Activated T-helper 17 cell treated with anti-CD3 and anti-CD28 coated beads, Interleukin-2, amount 50 U/mL, for 72 hours (primary cell): ENCODE results near the gene CFB. TPM values are rescaled to one million over a fixed set of nuclear protein-coding genes. Genes with fewer than 3 reads are reported as not detected.
"Not testable (repeated sequence)": the region's sequence is repeated elsewhere in the genome, so short reads cannot be mapped to it uniquely, and the experiment has no call there.

Source experiments
- ATAC-seq: fragments of 150-1000 bp; cut with Tn5 transposase; replicated peaks from 2 replicates; pipeline ENCODE4 v1.10.0; 2021; ENCODE audit warnings: mild to moderate bottlenecking, moderate library complexity
- H3K27ac Mint-ChIP-seq: one replicate; pipeline ENCODE4 v1.8.0; 2022; ENCODE audit warnings: mixed read lengths
- H3K27me3 Mint-ChIP-seq: one replicate; pipeline ENCODE4 v1.8.0; 2022; ENCODE audit warnings: mixed read lengths
- H3K36me3 Mint-ChIP-seq: one replicate; pipeline ENCODE4 v1.8.0; 2022; ENCODE audit warnings: low read depth, mild to moderate bottlenecking, mixed read lengths
- H3K4me1 Mint-ChIP-seq: one replicate; pipeline ENCODE4 v1.8.0; 2022; ENCODE audit warnings: mixed read lengths
- H3K4me3 Mint-ChIP-seq: one replicate; pipeline ENCODE4 v1.8.0; 2022; ENCODE audit warnings: mild to moderate bottlenecking, mixed read lengths
- H3K9me3 Mint-ChIP-seq: one replicate; pipeline ENCODE4 v1.8.0; 2022; ENCODE audit warnings: mixed read lengths
- total RNA-seq, 2 donors: library from RNA; stranded (reverse); gene quantifications; one replicate each; pipeline ENCODE4 v1.2.3, GENCODE V29; 2022

CFB gene
- total RNA-seq, 2 donors from 2014 or later = 1.5 TPM; not detected in 1

GRCh38 chr6:31927863-31928671, 17.8 kb upstream of the CFB start:
- no peak overlapping the region for H3K4me3 Mint-ChIP-seq

GRCh38 chr6:31928672-31928939, 17.3 kb upstream of the CFB start:
- Mint-ChIP-seq H3K4me3 (no peak overlapping the region), H3K36me3 (no peaks in the 10 kb centered on the region), H3K27ac (no peak overlapping the region), H3K27me3 (no peaks in the 10 kb centered on the region), H3K9me3 (no peaks in the 10 kb centered on the region), H3K4me1 (no peaks in the 10 kb centered on the region)
- ATAC-seq = no peak

More at GRCh38 chr6:31927863-31928671, 17.8 kb upstream of the CFB start:
- ATAC-seq = no peak
- Mint-ChIP-seq H3K36me3 (no peaks in the 10 kb centered on the region), H3K27ac (peak overlapping the region; percentile 25), H3K4me1 (no peaks in the 10 kb centered on the region), H3K9me3 (no peaks in the 10 kb centered on the region), H3K27me3 (no peaks in the 10 kb centered on the region)

GRCh38 chr6:31930962-31931361, 14.9 kb upstream of the CFB start:
- Mint-ChIP-seq H3K4me1 (no peaks in the 10 kb centered on the region), H3K4me3 (no peak overlapping the region), H3K27ac (no peak overlapping the region), H3K36me3 (no peaks in the 10 kb centered on the region), H3K9me3 (no peaks in the 10 kb centered on the region), H3K27me3 (no peaks in the 10 kb centered on the region)
- no peak for ATAC-seq

GRCh38 chr6:31932137-31932536, 13.8 kb upstream of the CFB start:
- H3K36me3 Mint-ChIP-seq, H3K9me3 Mint-ChIP-seq, H3K27ac Mint-ChIP-seq, H3K4me3 Mint-ChIP-seq, H3K27me3 Mint-ChIP-seq, ATAC-seq, H3K4me1 Mint-ChIP-seq: not testable (repeated sequence)

GRCh38 chr6:31933537-31933936, 12.4 kb upstream of the CFB start:
- no peak for ATAC-seq
- H3K9me3 Mint-ChIP-seq = no peaks in the 10 kb centered on the region
- no peaks in the 10 kb centered on the region for H3K36me3 Mint-ChIP-seq
- H3K27ac Mint-ChIP-seq = no peak overlapping the region
- no peaks in the 10 kb centered on the region for H3K27me3 Mint-ChIP-seq
- H3K4me1 Mint-ChIP-seq = no peaks in the 10 kb centered on the region
- no peak overlapping the region for H3K4me3 Mint-ChIP-seq

GRCh38 chr6:31935021-31935420, 10.9 kb upstream of the CFB start:
- no peak for ATAC-seq
- Mint-ChIP-seq H3K36me3 (no peaks in the 10 kb centered on the region), H3K27me3 (no peaks in the 10 kb centered on the region), H3K4me1 (no peaks in the 10 kb centered on the region), H3K27ac (no peak overlapping the region), H3K4me3 (no peak overlapping the region), H3K9me3 (no peaks in the 10 kb centered on the region)

GRCh38 chr6:31935823-31936222, 10.1 kb upstream of the CFB start:
- H3K27me3 Mint-ChIP-seq = no peaks in the 10 kb centered on the region
- H3K36me3 Mint-ChIP-seq = no peaks in the 10 kb centered on the region
- H3K4me1 Mint-ChIP-seq = no peaks in the 10 kb centered on the region
- no peaks in the 10 kb centered on the region for H3K9me3 Mint-ChIP-seq
- H3K27ac Mint-ChIP-seq = no peak overlapping the region
- no peak overlapping the region for H3K4me3 Mint-ChIP-seq
- no peak for ATAC-seq

GRCh38 chr6:31940256-31940664, 5.6 kb upstream of the CFB start:
- no peaks in the 10 kb centered on the region for H3K36me3 Mint-ChIP-seq

GRCh38 chr6:31943742-31944141, 2.2 kb upstream of the CFB start:
- Mint-ChIP-seq H3K4me3 (no peak overlapping the region), H3K9me3 (no peaks in the 10 kb centered on the region), H3K4me1 (peaks cover 4% of the 10 kb centered on the region), H3K36me3 (no peaks in the 10 kb centered on the region), H3K27me3 (peaks cover 8% of the 10 kb centered on the region), H3K27ac (no peak overlapping the region)
- no peak for ATAC-seq

More at GRCh38 chr6:31940256-31940664, 5.6 kb upstream of the CFB start:
- Mint-ChIP-seq H3K9me3 (no peaks in the 10 kb centered on the region), H3K27me3 (peaks cover 8% of the 10 kb centered on the region), H3K27ac (no peak overlapping the region), H3K4me1 (no peaks in the 10 kb centered on the region), H3K4me3 (no peak overlapping the region)
- ATAC-seq = no peak

- Mint-ChIP-seq H3K4me1 (peaks cover 4% of the 10 kb centered on the region), H3K36me3 (no peaks in the 10 kb centered on the region), H3K9me3 (no peaks in the 10 kb centered on the region), H3K27ac (no peak overlapping the region), H3K4me3 (no peak overlapping the region), H3K27me3 (peaks cover 8% of the 10 kb centered on the region)
- ATAC-seq = peak; percentile 3
These were observed 765 bp upstream of the CFB start for GRCh38 chr6:31945154-31945506.

GRCh38 chr6:31946370-31946885, 533 bp downstream of the CFB start:
- no peak for ATAC-seq
- H3K4me3 Mint-ChIP-seq = no peak overlapping the region
- H3K27ac Mint-ChIP-seq = no peak overlapping the region
- no peaks in the 10 kb centered on the region for H3K9me3 Mint-ChIP-seq
- H3K4me1 Mint-ChIP-seq = peaks cover 4% of the 10 kb centered on the region
- H3K27me3 Mint-ChIP-seq = peaks cover 8% of the 10 kb centered on the region
- H3K36me3 Mint-ChIP-seq = peaks cover 9% of the 10 kb centered on the region

GRCh38 chr6:31947070-31947675, 1.3 kb downstream of the CFB start:
- no peak for ATAC-seq
- Mint-ChIP-seq H3K9me3 (no peaks in the 10 kb centered on the region), H3K4me3 (no peak overlapping the region), H3K36me3 (peaks cover 15% of the 10 kb centered on the region), H3K27ac (peak overlapping the region; percentile 44), H3K4me1 (peaks cover 4% of the 10 kb centered on the region), H3K27me3 (peaks cover 6% of the 10 kb centered on the region)

- ATAC-seq = no peak
- peak overlapping the region; percentile 44 for H3K27ac Mint-ChIP-seq
- peaks cover 22% of the 10 kb centered on the region for H3K36me3 Mint-ChIP-seq
- H3K27me3 Mint-ChIP-seq = no peaks in the 10 kb centered on the region
- H3K4me3 Mint-ChIP-seq = no peak overlapping the region
- H3K9me3 Mint-ChIP-seq = no peaks in the 10 kb centered on the region
- H3K4me1 Mint-ChIP-seq = peaks cover 4% of the 10 kb centered on the region
These were observed 2.0 kb downstream of the CFB start for GRCh38 chr6:31947864-31948263.

GRCh38 chr6:31948306-31948705, 2.4 kb downstream of the CFB start:
- H3K36me3 Mint-ChIP-seq = peaks cover 26% of the 10 kb centered on the region
- no peak for ATAC-seq
- no peaks in the 10 kb centered on the region for H3K9me3 Mint-ChIP-seq
- peak overlapping the region; percentile 44 for H3K27ac Mint-ChIP-seq
- no peak overlapping the region for H3K4me3 Mint-ChIP-seq
- H3K4me1 Mint-ChIP-seq = peaks cover 4% of the 10 kb centered on the region
- no peaks in the 10 kb centered on the region for H3K27me3 Mint-ChIP-seq

- no peak for ATAC-seq
- Mint-ChIP-seq H3K27me3 (no peaks in the 10 kb centered on the region), H3K4me3 (no peak overlapping the region), H3K4me1 (peaks cover 4% of the 10 kb centered on the region), H3K36me3 (peaks cover 32% of the 10 kb centered on the region), H3K27ac (peak overlapping the region; percentile 18), H3K9me3 (no peaks in the 10 kb centered on the region)
These were observed 3.0 kb downstream of the CFB start for GRCh38 chr6:31948753-31949413.
